Neural cell (in vitro differentiated cells): ENCODE data around the gene SLC35G6. TPM values are rescaled to one million over a fixed set of nuclear protein-coding genes. Genes with fewer than 3 reads are reported as not detected.

ENCODE experiments used
- H2AFZ ChIP-seq: fragments of 200-600, 300-800 bp; sonication (generic), shearing (Covaris generic); 2 replicates; pipeline ENCODE4 v1.6.0; 2014; ENCODE audit warnings: low read depth, mild to moderate bottlenecking, antibody characterized with exemption, low read length, moderate library complexity
- H3F3A ChIP-seq: fragments of 200-600 bp; shearing (Covaris generic); 2 replicates; pipeline ENCODE4 v1.6.1; 2016; ENCODE audit warnings: mild to moderate bottlenecking, moderate library complexity, mixed read lengths, antibody characterized with exemption, low read length; ENCODE audit not compliant: insufficient read depth, poor library complexity, severe bottlenecking
- H3K27ac ChIP-seq: fragments of 200-600, 300-800 bp; sonication (generic), shearing (Covaris generic); 2 replicates; pipeline ENCODE4 v1.5.1; 2014; ENCODE audit warnings: mild to moderate bottlenecking, low read length, moderate library complexity
- H3K27me3 ChIP-seq: fragments of 300-800, 200-600 bp; sonication (generic), shearing (Covaris generic); 2 replicates; pipeline ENCODE4 v1.6.0; 2014; ENCODE audit warnings: mild to moderate bottlenecking, low read depth, low read length, moderate library complexity; ENCODE audit not compliant: insufficient read depth
- H3K36me3 ChIP-seq: fragments of 300-800, 200-600 bp; sonication (generic), shearing (Covaris generic); 2 replicates; pipeline ENCODE4 v1.5.1; 2014; ENCODE audit warnings: mild to moderate bottlenecking, antibody characterized with exemption, low read length, moderate library complexity; ENCODE audit not compliant: insufficient read depth
- H3K4me2 ChIP-seq: fragments of 300-800, 200-600 bp; sonication (generic), shearing (Covaris generic); 2 replicates; pipeline ENCODE4 v1.6.0; 2014; ENCODE audit warnings: mild to moderate bottlenecking, low read length
- H3K4me3 ChIP-seq: fragments of 300-800, 200-600 bp; sonication (generic), shearing (Covaris generic); 2 replicates; pipeline ENCODE4 v1.5.1; 2014; ENCODE audit warnings: mild to moderate bottlenecking, low read length, moderate library complexity
- H3K79me2 ChIP-seq: fragments of 200-600 bp; shearing (Covaris generic); replicated peaks from 2 replicates; pipeline ENCODE4 v1.6.0; 2014; ENCODE audit warnings: mild to moderate bottlenecking, low read length, moderate library complexity; ENCODE audit not compliant: insufficient read depth
- H3K9ac ChIP-seq: fragments of 300-800, 200-600 bp; sonication (generic), shearing (Covaris generic); 2 replicates; pipeline ENCODE4 v1.6.1; 2016; ENCODE audit warnings: mild to moderate bottlenecking, low read length, mixed read lengths
- H3K9me2 ChIP-seq: fragments of 200-600 bp; shearing (Covaris generic); 2 replicates; pipeline ENCODE4 v1.6.1; 2016; ENCODE audit warnings: mild to moderate bottlenecking, low read length, mixed read lengths; ENCODE audit not compliant: insufficient read depth
- H3K9me3 ChIP-seq: fragments of 200-600, 300-800 bp; sonication (generic), shearing (Covaris generic); 2 replicates; pipeline ENCODE4 v1.6.1; 2016; ENCODE audit warnings: mild to moderate bottlenecking, mixed run types, low read length, moderate library complexity, mixed read lengths
- H4K20me1 ChIP-seq: fragments of 200-600 bp; shearing (Covaris generic); 2 replicates; pipeline ENCODE4 v1.6.1; 2016; ENCODE audit warnings: mild to moderate bottlenecking, mixed run types; ENCODE audit not compliant: insufficient read depth
- EP300 ChIP-seq: fragments of 450-650 bp; conservative IDR thresholded peaks from 2 replicates; pipeline ENCODE4 v1.6.1; 2014; ENCODE audit warnings: antibody characterized with exemption, mild to moderate bottlenecking, moderate library complexity; ENCODE audit not compliant: poor library complexity, severe bottlenecking
- EZH2 ChIP-seq: fragments of 200-600, 300-800 bp; shearing (Covaris generic), sonication (generic); IDR thresholded peaks from 2 replicates; pipeline ENCODE4 v1.6.1; 2014; ENCODE audit warnings: antibody characterized with exemption, low read length, borderline replicate concordance, mild to moderate bottlenecking; ENCODE audit not compliant: insufficient read depth, poor library complexity, severe bottlenecking
- MXI1 ChIP-seq: fragments of 450-650 bp; conservative IDR thresholded peaks from 2 replicates; pipeline ENCODE4 v1.6.1; 2014; ENCODE audit warnings: antibody characterized with exemption, mild to moderate bottlenecking; ENCODE audit not compliant: poor library complexity, severe bottlenecking
- POLR2AphosphoS5 ChIP-seq: IDR thresholded peaks from 2 replicates; pipeline ENCODE4 v1.6.1; 2012
- RAD21 ChIP-seq: fragments of 450-650 bp; conservative IDR thresholded peaks from 2 replicates; pipeline ENCODE4 v1.6.1; 2014; ENCODE audit warnings: antibody characterized with exemption, mild to moderate bottlenecking, moderate library complexity
- REST ChIP-seq: IDR thresholded peaks from 2 replicates; pipeline ENCODE4 v1.6.1; 2012; ENCODE audit warnings: borderline replicate concordance
- SMC3 ChIP-seq: fragments of 450-650 bp; conservative IDR thresholded peaks from 2 replicates; pipeline ENCODE4 v1.6.1; 2014; ENCODE audit warnings: antibody characterized with exemption, mild to moderate bottlenecking, moderate library complexity; ENCODE audit not compliant: poor library complexity
- TAF1 ChIP-seq: IDR thresholded peaks from 2 replicates; pipeline ENCODE4 v1.6.1; 2012; ENCODE audit warnings: low read depth
- polyA plus RNA-seq: library from polyadenylated mRNA; depleted of rRNA; stranded (reverse); fragments of >200 nt; gene quantifications from 2 replicates; pipeline ENCODE4 v1.2.3, GENCODE V29; 2014
- TF ChIP-seq, protein P1 (sequence below): fragments of 450-650 bp; IDR thresholded peaks from 2 replicates; pipeline ENCODE4 v1.5.1; 2014; ENCODE audit warnings: antibody characterized with exemption, mild to moderate bottlenecking, moderate library complexity; ENCODE audit not compliant: poor library complexity, severe bottlenecking

Gene SLC35G6
- polyA plus RNA-seq, 1 donor from 2014 or later, result not detected

DNA sequence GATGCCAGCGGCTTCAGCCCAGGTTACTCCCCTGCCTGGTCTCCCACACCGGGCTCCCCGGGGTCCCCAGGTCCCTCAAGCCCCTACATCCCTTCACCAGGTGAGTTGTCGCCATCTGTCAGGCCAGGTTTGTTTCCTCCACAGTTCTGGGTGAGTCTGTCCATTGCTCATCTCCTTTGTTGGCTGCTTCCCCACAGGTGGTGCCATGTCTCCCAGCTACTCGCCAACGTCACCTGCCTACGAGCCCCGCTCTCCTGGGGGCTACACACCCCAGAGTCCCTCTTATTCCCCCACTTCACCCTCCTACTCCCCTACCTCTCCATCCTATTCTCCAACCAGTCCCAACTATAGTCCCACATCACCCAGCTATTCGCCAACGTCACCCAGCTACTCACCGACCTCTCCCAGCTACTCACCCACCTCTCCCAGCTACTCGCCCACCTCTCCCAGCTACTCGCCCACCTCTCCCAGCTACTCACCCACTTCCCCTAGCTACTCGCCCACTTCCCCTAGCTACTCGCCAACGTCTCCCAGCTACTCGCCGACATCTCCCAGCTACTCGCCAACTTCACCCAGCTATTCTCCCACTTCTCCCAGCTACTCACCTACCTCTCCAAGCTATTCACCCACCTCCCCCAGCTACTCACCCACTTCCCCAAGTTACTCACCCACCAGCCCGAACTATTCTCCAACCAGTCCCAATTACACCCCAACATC, 31.7 kb downstream of the SLC35G6 start:
- TF ChIP-seq, protein P1, sequence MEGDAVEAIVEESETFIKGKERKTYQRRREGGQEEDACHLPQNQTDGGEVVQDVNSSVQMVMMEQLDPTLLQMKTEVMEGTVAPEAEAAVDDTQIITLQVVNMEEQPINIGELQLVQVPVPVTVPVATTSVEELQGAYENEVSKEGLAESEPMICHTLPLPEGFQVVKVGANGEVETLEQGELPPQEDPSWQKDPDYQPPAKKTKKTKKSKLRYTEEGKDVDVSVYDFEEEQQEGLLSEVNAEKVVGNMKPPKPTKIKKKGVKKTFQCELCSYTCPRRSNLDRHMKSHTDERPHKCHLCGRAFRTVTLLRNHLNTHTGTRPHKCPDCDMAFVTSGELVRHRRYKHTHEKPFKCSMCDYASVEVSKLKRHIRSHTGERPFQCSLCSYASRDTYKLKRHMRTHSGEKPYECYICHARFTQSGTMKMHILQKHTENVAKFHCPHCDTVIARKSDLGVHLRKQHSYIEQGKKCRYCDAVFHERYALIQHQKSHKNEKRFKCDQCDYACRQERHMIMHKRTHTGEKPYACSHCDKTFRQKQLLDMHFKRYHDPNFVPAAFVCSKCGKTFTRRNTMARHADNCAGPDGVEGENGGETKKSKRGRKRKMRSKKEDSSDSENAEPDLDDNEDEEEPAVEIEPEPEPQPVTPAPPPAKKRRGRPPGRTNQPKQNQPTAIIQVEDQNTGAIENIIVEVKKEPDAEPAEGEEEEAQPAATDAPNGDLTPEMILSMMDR, result no peak
- no peak for TF ChIP-seq POLR2AphosphoS5
- TF ChIP-seq EP300, result no peak
- TF ChIP-seq EZH2, result no peak
- no peak for TF ChIP-seq SMC3
- TF ChIP-seq MXI1, result no peak
- TF ChIP-seq RAD21, result no peak
- TF ChIP-seq REST, result no peak
- TF ChIP-seq TAF1, result no peak

DNA sequence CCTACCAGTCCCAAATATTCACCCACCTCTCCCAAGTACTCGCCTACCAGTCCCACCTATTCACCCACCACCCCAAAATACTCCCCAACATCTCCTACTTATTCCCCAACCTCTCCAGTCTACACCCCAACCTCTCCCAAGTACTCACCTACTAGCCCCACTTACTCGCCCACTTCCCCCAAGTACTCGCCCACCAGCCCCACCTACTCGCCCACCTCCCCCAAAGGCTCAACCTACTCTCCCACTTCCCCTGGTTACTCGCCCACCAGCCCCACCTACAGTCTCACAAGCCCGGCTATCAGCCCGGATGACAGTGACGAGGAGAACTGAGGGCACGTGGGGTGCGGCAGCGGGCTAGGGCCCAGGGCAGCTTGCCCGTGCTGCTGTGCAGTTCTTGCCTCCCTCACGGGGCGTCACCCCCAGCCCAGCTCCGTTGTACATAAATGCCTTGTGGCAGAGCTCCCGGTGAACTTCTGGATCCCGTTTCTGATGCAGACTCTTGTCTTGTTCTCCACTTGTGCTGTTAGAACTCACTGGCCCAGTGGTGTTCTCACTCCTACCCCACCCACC, 32.7 kb downstream of the SLC35G6 start:
- Histone ChIP-seq H4K20me1 (no peaks in the 10 kb centered on the region), H3K9me2 (no peaks in the 10 kb centered on the region), H3K9me3 (no peaks in the 10 kb centered on the region), H3K79me2 (no peaks in the 10 kb centered on the region), H3K27me3 (no peaks in the 10 kb centered on the region), H2AFZ (no peak overlapping the region), H3K36me3 (no peaks in the 10 kb centered on the region), H3K27ac (no peak overlapping the region), H3F3A (no peaks in the 10 kb centered on the region), H3K9ac (no peak overlapping the region), H3K4me3 (no peak overlapping the region), H3K4me2 (no peak overlapping the region)
- TF ChIP-seq SMC3, result no peak
- TF ChIP-seq RAD21, result no peak
- TF ChIP-seq POLR2AphosphoS5, result no peak
- no peak for TF ChIP-seq TAF1

More for the DNA sequence above, 31.7 kb downstream of the SLC35G6 start:
- no peaks in the 10 kb centered on the region for H3K9me3 ChIP-seq
- H3K4me2 ChIP-seq, result no peak overlapping the region
- no peaks in the 10 kb centered on the region for H3K36me3 ChIP-seq
- no peaks in the 10 kb centered on the region for H4K20me1 ChIP-seq
- H3K4me3 ChIP-seq, result no peak overlapping the region
- no peak overlapping the region for H3K9ac ChIP-seq
- H2AFZ ChIP-seq, result no peak overlapping the region
- H3K79me2 ChIP-seq, result no peaks in the 10 kb centered on the region
- no peaks in the 10 kb centered on the region for H3K9me2 ChIP-seq
- no peak overlapping the region for H3K27ac ChIP-seq
- H3F3A ChIP-seq, result no peaks in the 10 kb centered on the region
- no peaks in the 10 kb centered on the region for H3K27me3 ChIP-seq
